ENCODE measurements around the gene GTPBP6.
"Not testable (repeated sequence)": the region's sequence is repeated elsewhere in the genome, so short reads cannot be mapped to it uniquely, and the experiment has no call there.

The GTPBP6 gene

DNA sequence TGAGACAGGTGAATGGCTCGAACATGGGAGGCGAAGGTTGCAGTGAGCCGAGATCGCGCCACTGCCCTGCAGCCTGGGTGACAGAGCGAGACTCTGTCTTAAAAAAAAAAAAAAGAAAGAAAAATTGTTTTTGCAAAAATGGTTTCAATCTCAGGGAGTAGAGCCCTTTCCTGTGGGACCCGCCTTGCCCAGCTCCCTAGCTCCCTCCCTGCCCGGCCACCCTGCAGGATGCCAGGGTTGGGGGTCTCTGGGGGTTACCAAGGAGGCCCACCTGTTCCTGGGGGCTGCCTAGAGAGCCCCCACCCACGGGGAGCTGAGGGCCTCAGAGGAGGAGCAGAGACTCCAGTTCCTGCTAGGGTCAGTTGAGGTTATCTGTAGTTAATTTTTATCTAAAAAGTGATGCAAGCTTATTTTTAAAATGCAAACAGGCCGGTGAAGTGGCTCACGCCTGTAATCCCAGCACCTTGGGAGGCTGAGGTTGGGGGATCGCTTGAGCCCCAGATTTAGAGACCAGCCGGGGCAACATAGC is 56.2 kb downstream of the GTPBP6 start:
- no peak for DNase-seq

DNA sequence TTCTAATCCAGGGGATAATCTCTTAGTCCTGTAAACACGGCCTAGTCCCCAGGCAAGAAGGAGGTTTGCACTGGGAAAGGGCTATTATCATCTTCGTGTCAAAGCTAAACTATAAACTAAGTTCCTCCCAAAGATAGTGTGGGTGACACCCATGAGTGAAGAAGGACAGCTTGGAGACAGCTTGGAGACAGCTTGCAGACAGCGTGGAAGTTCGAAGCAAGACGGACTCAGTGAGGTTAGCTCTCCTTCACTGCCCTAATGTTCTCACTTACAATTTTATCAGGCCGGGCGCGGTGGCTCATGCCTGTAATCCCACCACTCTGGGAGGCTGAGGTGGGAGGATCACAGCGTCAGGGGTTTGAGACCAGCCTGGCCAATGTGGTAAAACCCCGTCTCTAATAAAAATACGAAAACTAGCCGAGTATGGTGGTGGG is 56.7 kb downstream of the GTPBP6 start:
- no peak for DNase-seq

DNA sequence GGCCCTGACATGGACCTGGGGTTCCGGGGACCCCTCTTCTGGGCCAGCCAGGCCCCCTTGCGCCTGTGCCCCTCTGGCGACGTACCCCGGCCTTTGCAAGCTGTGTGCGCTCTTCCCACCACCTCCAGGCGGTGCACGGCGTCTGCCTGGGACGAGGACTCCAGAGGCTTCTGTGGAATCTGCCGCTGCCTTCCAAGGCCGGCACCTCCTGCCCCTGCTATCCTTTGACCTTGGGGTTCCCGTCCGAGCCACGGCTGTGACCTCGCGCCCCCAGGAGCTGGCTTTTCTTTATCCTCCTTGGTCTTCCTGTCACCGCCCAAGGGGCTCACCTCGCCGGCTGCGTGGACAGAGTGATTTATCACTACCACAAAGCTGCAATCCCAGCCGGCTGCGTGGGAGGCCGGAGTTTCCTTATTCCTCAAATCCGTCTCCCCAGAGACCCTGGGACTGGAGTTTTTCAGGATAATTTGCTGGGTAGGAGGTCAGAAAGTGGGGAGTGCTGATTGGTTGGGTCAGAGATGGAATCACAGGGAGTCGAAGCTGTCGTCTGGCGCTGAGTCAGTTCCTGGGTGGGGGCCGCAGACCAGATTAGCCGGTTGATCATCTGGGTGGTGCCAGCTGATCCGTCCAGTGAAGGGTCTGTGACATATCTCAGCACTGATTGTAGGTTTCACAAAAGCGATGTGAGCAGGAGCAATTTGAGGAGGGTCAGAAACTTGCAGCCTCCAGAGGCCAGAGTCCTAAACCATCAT is 57.3 kb downstream of the GTPBP6 start:
- no peak for DNase-seq

DNA sequence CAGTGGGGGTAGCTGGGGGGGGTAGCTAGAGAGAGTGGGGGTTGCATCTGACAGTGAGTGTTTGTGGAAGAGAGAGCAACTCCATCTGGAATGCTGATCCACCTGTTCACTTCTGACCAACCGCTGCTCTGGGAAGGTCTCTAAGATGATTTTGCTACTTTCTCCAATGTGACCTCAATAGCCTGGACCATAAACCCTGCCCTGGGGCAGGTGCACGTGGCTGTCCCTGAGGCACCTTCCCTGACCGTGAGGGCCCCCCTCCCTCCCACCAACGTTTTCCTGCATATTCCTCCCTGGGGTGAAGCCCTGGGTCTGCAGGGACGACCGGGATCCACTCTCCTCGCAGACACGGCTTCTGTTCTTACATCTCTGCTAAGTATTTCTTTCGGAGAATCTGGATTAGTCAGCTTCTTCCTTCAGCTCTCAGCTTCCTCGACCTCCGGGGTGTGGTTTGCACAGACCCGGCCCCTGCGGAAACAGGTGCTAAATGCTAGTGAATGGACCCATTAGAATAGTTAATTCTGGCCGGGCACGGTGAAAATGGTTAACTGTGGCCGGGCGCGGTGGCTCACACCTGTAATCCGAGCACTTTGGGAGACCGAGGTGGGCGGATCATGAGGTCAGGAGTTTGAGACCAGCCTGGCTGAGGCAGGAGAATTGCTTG is 58.8 kb downstream of the GTPBP6 start:
- DNase-seq: no peak

DNA sequence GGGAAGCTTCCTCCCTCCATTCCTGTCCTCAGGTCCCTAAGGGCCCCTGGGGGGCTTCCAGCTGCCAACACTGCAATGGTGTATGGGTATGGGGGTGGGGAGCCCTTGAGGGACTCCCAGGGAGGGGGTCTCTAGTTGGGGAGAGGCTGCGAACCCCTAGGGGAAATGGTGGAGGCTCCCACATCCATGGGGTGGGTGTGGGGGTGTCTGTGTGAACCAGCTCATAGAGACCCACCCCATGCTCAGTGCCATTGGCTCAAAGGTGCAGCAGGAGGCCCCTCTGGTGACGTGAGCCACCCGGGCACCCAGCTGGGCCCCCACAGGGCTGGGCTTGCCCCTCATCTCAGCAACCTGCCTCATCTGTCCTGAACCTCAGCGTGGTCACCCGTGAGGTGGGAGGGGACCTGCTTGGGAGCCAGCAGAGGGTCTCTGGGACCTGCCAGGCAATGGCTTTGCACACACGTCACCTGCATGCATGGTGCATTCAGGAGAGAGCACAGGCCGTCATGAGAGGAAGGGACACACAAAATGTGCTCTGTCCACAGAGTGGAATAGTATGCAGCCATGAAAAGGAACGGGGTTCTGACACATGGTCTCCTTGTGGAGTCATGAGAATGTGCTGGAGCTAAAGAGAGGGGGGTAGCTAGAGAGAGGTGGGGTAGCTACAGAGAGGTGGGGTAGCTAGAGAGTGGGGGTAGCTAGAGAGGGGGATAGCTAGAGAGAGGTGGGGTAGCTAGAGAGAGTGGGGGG is 60.1 kb downstream of the GTPBP6 start:
- DNase-seq: no peak

DNA sequence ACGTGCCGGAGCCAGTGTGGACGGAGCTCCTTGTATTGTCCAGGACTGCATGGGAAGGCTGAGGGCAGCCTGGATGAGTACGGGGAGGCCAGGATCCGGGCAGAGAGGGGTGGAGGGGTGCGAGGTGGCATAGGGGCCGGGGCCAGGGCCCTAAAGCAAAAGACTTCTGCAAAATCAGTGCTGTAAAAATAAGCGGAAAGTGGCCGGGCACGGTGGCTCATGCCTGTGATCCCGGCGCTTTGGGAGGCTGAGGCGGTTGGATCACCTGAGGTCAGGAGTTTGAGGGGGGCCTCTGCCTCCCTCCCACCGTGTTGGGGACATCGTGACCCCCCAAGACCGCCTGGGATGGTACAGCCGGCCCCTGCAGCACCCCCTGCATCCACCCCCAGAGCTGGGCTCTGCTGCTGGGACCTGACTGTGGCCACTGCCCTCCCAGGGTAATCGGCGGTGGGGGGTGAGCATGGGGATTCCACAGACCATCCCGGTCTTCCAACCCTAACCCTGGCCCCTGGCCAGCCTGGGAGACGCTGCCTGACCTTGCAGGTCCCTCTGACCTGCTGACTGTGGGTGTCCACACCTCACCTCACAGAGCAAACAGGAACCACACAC is 60.8 kb downstream of the GTPBP6 start:
- DNase-seq: no peak

DNA sequence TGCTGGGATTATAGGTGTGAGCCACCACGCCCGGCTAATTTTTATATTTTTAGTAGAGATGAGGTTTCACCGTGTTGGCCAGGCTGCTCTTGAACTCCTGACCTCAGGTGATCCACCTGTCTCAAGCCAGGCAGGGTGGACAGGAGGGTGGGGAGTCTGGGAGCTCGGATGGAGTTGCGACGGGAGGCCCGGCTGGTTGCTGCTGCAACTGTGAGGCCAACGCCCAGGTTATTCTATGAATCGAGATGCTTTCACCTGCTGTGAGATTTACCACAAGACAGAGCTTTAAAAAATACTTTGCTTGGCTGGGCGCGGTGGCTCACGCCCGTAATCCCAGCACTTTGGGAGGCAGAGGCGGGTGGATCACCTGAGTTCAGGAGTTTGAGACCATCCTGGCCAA is 61.5 kb downstream of the GTPBP6 start:
- not testable (repeated sequence) for DNase-seq

DNA sequence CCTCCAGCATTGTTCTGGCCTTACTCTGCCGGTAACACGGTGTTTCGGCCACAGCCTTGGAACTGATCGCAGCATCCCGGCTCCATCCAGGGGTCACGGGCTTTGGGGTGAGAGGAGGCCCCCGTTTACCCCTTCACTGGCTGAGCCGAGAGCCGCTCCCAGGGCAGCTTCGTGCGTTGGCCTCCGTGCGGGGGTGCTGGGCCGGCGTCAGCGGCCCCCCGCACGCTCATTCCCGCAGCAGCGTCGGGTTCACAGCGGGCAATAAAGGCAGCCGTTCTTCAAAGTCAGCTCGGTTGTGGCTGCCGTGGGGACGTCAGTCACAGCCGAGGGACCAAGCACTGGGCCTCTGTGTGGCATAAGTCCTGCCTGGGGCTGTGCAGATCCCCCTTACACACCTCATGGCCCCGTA is 62.7 kb downstream of the GTPBP6 start:
- DNase-seq: no peak

Data from NCI-H2171 (cell line).